Astrocyte (in vitro differentiated cells and primary cell): ENCODE results near the gene TCEANC2. TPM values are rescaled to one million over a fixed set of nuclear protein-coding genes. Genes with fewer than 3 reads are reported as not detected.

Experiments
- DNase-seq: peaks from one replicate; pipeline ENCODE4 v3.0.0-alpha.2; 2010; ENCODE audit warnings: low read depth
- FAIRE-seq: peaks from 2 replicates; lab custom pipeline; 2011; peaks lifted over from hg19 to GRCh38; lab: Jason Lieb, UNC
- H2AFZ ChIP-seq: 2 replicates; pipeline ENCODE4 v1.6.0; 2012; ENCODE audit warnings: low read depth, low read length, inconsistent platforms
- H3K27ac ChIP-seq: 2 replicates; pipeline ENCODE4 v1.5.1; 2011; ENCODE audit warnings: low read depth, low read length, inconsistent platforms
- H3K27me3 ChIP-seq: 2 replicates; pipeline ENCODE4 v1.6.0; 2011; ENCODE audit warnings: low read length, inconsistent platforms; ENCODE audit not compliant: insufficient read depth
- H3K36me3 ChIP-seq: 2 replicates; pipeline ENCODE4 v1.5.1; 2011; ENCODE audit warnings: low read length, inconsistent platforms; ENCODE audit not compliant: insufficient read depth
- H3K4me1 ChIP-seq: 2 replicates; pipeline ENCODE4 v1.5.1; 2011; ENCODE audit warnings: low read length, inconsistent platforms; ENCODE audit not compliant: insufficient read depth
- H3K4me2 ChIP-seq: 2 replicates; pipeline ENCODE4 v1.6.0; 2012; ENCODE audit warnings: low read length, inconsistent platforms
- H3K4me3 ChIP-seq: 2 replicates; pipeline ENCODE4 v1.5.1; 2011; ENCODE audit warnings: low read depth, mild to moderate bottlenecking, low read length, inconsistent platforms; ENCODE audit not compliant: insufficient read depth
- H3K79me2 ChIP-seq: 2 replicates; pipeline ENCODE4 v1.6.0; 2012; ENCODE audit warnings: mild to moderate bottlenecking, low read length, inconsistent platforms; ENCODE audit not compliant: insufficient read depth
- H3K9ac ChIP-seq: 2 replicates; pipeline ENCODE4 v1.6.0; 2012; ENCODE audit warnings: mild to moderate bottlenecking, low read length, inconsistent platforms
- H3K9me3 ChIP-seq: 2 replicates; pipeline ENCODE4 v1.5.1; 2012; ENCODE audit warnings: low read depth, mild to moderate bottlenecking, low read length, inconsistent platforms; ENCODE audit not compliant: insufficient read depth
- H4K20me1 ChIP-seq: 2 replicates; pipeline ENCODE4 v1.6.0; 2012; ENCODE audit warnings: low read length, inconsistent platforms; ENCODE audit not compliant: insufficient read depth
- H3K27ac Mint-ChIP-seq: one replicate; pipeline ENCODE4 v1.8.0; 2021; ENCODE audit warnings: mild to moderate bottlenecking, mixed read lengths; ENCODE audit not compliant: unreplicated experiment
- H3K27me3 Mint-ChIP-seq: one replicate; pipeline ENCODE4 v1.8.0; 2021; ENCODE audit warnings: low read depth, mixed read lengths; ENCODE audit not compliant: unreplicated experiment
- H3K36me3 Mint-ChIP-seq: one replicate; pipeline ENCODE4 v1.8.0; 2021; ENCODE audit warnings: low read depth, mixed read lengths; ENCODE audit not compliant: unreplicated experiment
- H3K4me1 Mint-ChIP-seq: one replicate; pipeline ENCODE4 v1.8.0; 2021; ENCODE audit warnings: low read depth, mixed read lengths; ENCODE audit not compliant: unreplicated experiment
- H3K4me3 Mint-ChIP-seq: one replicate; pipeline ENCODE4 v1.8.0; 2021; ENCODE audit warnings: mild to moderate bottlenecking, moderate library complexity, mixed read lengths; ENCODE audit not compliant: unreplicated experiment
- H3K9me3 Mint-ChIP-seq: one replicate; pipeline ENCODE4 v1.8.0; 2021; ENCODE audit warnings: mild to moderate bottlenecking, mixed read lengths; ENCODE audit not compliant: unreplicated experiment
- EZH2 ChIP-seq: IDR thresholded peaks from 2 replicates; pipeline ENCODE4 v1.6.1; 2012; ENCODE audit warnings: mild to moderate bottlenecking, low read length, inconsistent platforms; ENCODE audit not compliant: insufficient read depth
- total RNA-seq: library from RNA; stranded (reverse); gene quantifications from 2 replicates; pipeline ENCODE4 v1.2.1, GENCODE V29; 2021
- TF ChIP-seq, protein P1 (sequence below): IDR thresholded peaks from 2 replicates; pipeline ENCODE4 v1.5.1; 2011; ENCODE audit warnings: low read depth, mild to moderate bottlenecking, inconsistent platforms, low read length, moderate library complexity; ENCODE audit not compliant: insufficient read depth

Gene TCEANC2
- total RNA-seq, 1 donor from 2014 or later: 4.6 TPM

DNA sequence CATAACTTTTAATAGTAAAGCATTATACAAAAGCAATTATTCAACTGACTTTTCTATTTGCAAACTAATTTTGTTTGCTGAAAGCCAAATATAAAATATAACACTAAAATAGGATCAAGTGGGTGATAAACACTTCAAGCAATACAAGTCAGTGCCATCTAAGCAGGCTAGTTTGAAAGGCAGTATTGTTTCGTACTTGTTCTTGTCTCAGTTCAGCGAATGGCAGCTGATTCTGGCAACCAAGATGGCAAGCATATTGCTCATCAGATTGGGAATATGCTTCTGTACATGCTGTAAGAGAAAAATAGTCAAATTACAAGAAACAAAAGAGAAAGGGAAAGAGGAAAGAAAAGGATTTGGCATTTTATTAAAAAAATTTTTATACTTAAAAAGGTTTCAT lies 7.9 kb upstream of the TCEANC2 start:
- Mint-ChIP-seq H3K27ac (no peak overlapping the region), H3K4me1 (peaks cover 12% of the 10 kb centered on the region), H3K27me3 (no peaks in the 10 kb centered on the region), H3K9me3 (no peaks in the 10 kb centered on the region), H3K36me3 (peaks cover 4% of the 10 kb centered on the region), H3K4me3 (no peak overlapping the region)
- H3K4me2 ChIP-seq: no peak overlapping the region
- peaks cover 10% of the 10 kb centered on the region for H3K4me1 ChIP-seq
- no peak for FAIRE-seq
- TF ChIP-seq, protein P1, sequence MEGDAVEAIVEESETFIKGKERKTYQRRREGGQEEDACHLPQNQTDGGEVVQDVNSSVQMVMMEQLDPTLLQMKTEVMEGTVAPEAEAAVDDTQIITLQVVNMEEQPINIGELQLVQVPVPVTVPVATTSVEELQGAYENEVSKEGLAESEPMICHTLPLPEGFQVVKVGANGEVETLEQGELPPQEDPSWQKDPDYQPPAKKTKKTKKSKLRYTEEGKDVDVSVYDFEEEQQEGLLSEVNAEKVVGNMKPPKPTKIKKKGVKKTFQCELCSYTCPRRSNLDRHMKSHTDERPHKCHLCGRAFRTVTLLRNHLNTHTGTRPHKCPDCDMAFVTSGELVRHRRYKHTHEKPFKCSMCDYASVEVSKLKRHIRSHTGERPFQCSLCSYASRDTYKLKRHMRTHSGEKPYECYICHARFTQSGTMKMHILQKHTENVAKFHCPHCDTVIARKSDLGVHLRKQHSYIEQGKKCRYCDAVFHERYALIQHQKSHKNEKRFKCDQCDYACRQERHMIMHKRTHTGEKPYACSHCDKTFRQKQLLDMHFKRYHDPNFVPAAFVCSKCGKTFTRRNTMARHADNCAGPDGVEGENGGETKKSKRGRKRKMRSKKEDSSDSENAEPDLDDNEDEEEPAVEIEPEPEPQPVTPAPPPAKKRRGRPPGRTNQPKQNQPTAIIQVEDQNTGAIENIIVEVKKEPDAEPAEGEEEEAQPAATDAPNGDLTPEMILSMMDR: no peak
- TF ChIP-seq EZH2: no peak
- H2AFZ ChIP-seq: no peak overlapping the region
- no peak overlapping the region for H3K9ac ChIP-seq
- peaks cover 50% of the 10 kb centered on the region for H3K79me2 ChIP-seq
- no peaks in the 10 kb centered on the region for H3K27me3 ChIP-seq
- peaks cover 13% of the 10 kb centered on the region for H3K36me3 ChIP-seq
- H4K20me1 ChIP-seq: peaks cover 25% of the 10 kb centered on the region
- no peaks in the 10 kb centered on the region for H3K9me3 ChIP-seq
- H3K27ac ChIP-seq: no peak overlapping the region
- DNase-seq: no peak
- H3K4me3 ChIP-seq: no peak overlapping the region

DNA sequence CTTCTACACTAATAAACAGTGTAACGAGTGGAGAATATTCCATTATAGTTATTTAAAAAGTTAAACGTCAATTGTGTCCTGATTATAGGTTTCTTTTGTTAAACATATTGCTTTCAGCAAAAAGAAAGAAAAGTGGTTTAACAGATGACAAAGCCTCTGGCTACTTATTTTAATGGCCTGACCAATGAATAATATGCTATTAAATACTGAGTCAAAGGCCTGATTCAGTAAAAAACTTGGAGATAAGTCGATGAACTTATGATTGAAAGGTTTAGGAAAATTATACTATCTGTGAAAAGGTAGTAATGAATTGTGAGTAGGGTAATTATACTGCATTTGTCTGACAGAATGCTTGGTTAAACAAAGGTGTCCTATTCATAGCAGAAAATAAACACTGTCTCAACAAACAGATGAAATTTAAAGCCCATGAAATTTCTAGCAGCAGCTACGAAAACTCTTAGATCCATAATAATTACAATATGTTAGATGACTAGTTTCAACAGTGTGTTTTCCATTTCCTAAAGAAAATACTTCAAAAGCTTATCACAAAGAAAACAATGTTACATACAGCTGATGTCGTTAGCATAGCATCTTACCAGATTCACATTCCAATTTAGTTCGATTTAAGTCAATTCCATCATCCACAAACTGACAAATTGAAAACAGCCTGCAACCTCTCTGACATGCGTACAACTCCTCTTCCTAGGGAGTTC lies 6.6 kb upstream of the TCEANC2 start:
- Histone ChIP-seq H3K9ac (no peak overlapping the region), H3K79me2 (peaks cover 63% of the 10 kb centered on the region), H3K9me3 (no peaks in the 10 kb centered on the region), H3K4me1 (peaks cover 15% of the 10 kb centered on the region), H3K36me3 (peaks cover 8% of the 10 kb centered on the region), H3K27me3 (no peaks in the 10 kb centered on the region), H3K4me3 (no peak overlapping the region), H3K27ac (no peak overlapping the region), H3K4me2 (peak overlapping the region; percentile 50), H2AFZ (no peak overlapping the region), H4K20me1 (peaks cover 30% of the 10 kb centered on the region)
- Mint-ChIP-seq H3K27me3 (no peaks in the 10 kb centered on the region), H3K4me3 (no peak overlapping the region), H3K4me1 (peaks cover 12% of the 10 kb centered on the region), H3K36me3 (no peaks in the 10 kb centered on the region), H3K27ac (no peak overlapping the region), H3K9me3 (no peaks in the 10 kb centered on the region)
- no peak for TF ChIP-seq EZH2
- TF ChIP-seq, protein P1: no peak
- FAIRE-seq (peak; percentile 20), DNase-seq (no peak)
